Spleen (tissue), 11 donors: Measurements from ENCODE around the gene AAK1. TPM values are rescaled to one million over a fixed set of nuclear protein-coding genes. Genes with fewer than 3 reads are reported as not detected.
"Not testable (repeated sequence)": the region's sequence is repeated elsewhere in the genome, so short reads cannot be mapped to it uniquely, and the experiment has no call there.

Experiments
- DNase-seq: peaks from one replicate; pipeline ENCODE4 v3.0.0-alpha.2; 2020
- H3K27ac ChIP-seq, 8 donors: fragments of 200-600 bp; sonication (generic) in 7 of 8; 1 replicate in 4 of 8; 2 replicates in 4 of 8; pipeline versions ENCODE4 v1.5.0 to v1.8.0; 2016 to 2021; ENCODE audit warnings: inconsistent platforms in 4 of 8, mild to moderate bottlenecking in 4 of 8, moderate library complexity in 1 of 8
- H3K27me3 ChIP-seq, 7 donors: fragments of 200-600 bp; sonication (generic) in 6 of 7; replicated peaks in 1 of 7; 1 replicate in 4 of 7; 2 replicates in 3 of 7; pipeline versions ENCODE4 v1.5.0 to v1.8.0; 2016 to 2021; ENCODE audit warnings: inconsistent platforms in 3 of 7, mild to moderate bottlenecking in 1 of 7
- H3K36me3 ChIP-seq, 6 donors: fragments of 200-600 bp; sonication (generic) in 5 of 6; 1 replicate in 4 of 6; 2 replicates in 2 of 6; pipeline versions ENCODE4 v1.5.0 to v1.8.0; 2016 to 2021; ENCODE audit warnings: inconsistent platforms in 2 of 6
- H3K4me1 ChIP-seq, 6 donors: fragments of 200-600 bp; sonication (generic) in 5 of 6; 1 replicate in 3 of 6; 2 replicates in 3 of 6; pipeline versions ENCODE4 v1.5.0 to v1.8.0; 2016 to 2021; ENCODE audit warnings: inconsistent platforms in 3 of 6
- H3K4me3 ChIP-seq, 8 donors: fragments of 200-600 bp; sonication (generic) in 7 of 8; 1 replicate in 4 of 8; 2 replicates in 4 of 8; pipeline versions ENCODE4 v1.5.0 to v1.8.0; 2016 to 2021; ENCODE audit warnings: inconsistent platforms in 4 of 8, mild to moderate bottlenecking in 4 of 8, moderate library complexity in 2 of 8
- H3K9me3 ChIP-seq, 8 donors: fragments of 200-600 bp; sonication (generic) in 7 of 8; 1 replicate in 4 of 8; 2 replicates in 4 of 8; pipeline versions ENCODE4 v1.5.0 to v1.8.0; 2016 to 2021; ENCODE audit warnings: inconsistent platforms in 4 of 8
- CTCF ChIP-seq, 11 experiments: fragments of 200-600 bp in 7 of 11; fragments of 450-650 bp in 4 of 11; sonication (generic) in 4 of 11; IDR thresholded peaks in 8 of 11; conservative IDR thresholded peaks in 3 of 11; 1 replicate in 7 of 11; 2 replicates in 4 of 11; pipeline versions ENCODE4 v1.4.0 to v1.8.0; 2016 to 2021; ENCODE audit warnings: antibody characterized with exemption in 11 of 11, inconsistent platforms in 4 of 11, mild to moderate bottlenecking in 1 of 11
- POLR2A ChIP-seq, 3 donors: fragments of 450-650 bp; IDR thresholded peaks; one replicate each; pipeline ENCODE4 v1.5.1; 2017; ENCODE audit warnings: antibody characterized with exemption in 3 of 3, mild to moderate bottlenecking in 1 of 3
- POLR2AphosphoS5 ChIP-seq, 3 donors: sonication (generic); formaldehyde crosslinking; IDR thresholded peaks; one replicate each; pipeline ENCODE4 v1.5.1; 2017; ENCODE audit warnings: antibody characterized with exemption in 3 of 3
- WGBS, 5 donors: extraction: QIAGEN DNeasy Blood & Tissue Kit in 3 of 5; methylation state at CpG; one replicate each; pipeline versions ENCODE4 v1.1.5 to v1.1.7; 2013 to 2018; 5-methylcytosine and 5-hydroxymethylcytosine counted together
- intact Hi-C: fragments of 100-400 bp; cut with DNase I; formaldehyde crosslinking; loops from one replicate; pipeline ENCODE4 v1.15.0; 2023; ENCODE audit warnings: low total_unique reads
- polyA plus RNA-seq, 3 donors: library from polyadenylated mRNA; stranded (reverse); fragments of 200-250 nt; gene quantifications; one replicate each; pipeline ENCODE4 v1.2.1, GENCODE V29; 2013
- total RNA-seq, 7 donors: library from RNA; depleted of rRNA in 3 of 7; stranded (reverse); fragments of >200 nt in 3 of 7; fragmentation: NEBNext Ultra II Directional in 4 of 7; extraction: Animal tissue kit (Norgen Biotek cat#: 25700) in 4 of 7; gene quantifications; one replicate each; pipeline versions ENCODE4 v1.1.0 to v1.2.1, GENCODE V29; 2016 to 2021
- donor health status: healthy with polysubstance abuse.
- donor health status: DM: no; HTN: no; CAD: no; lungs with moderate emphysema.
- donor health status: DM: no; HTN: no; CAD: no.
- donor health status: Bipolar disorder and iron deficiency.
- donor health status: healthy.
- donor health status: DM: no; HTN: no; CAD: no.
- donor health status: DM: yes; HTN: yes; CAD: no.

Gene AAK1
- total and polyA plus RNA-seq, 10 donors, result 8.3 to 95.1 (median 69.1) TPM

- TF ChIP-seq CTCF (IDR thresholded peaks at IDR 0.05 in 8 of 11, conservative IDR thresholded peaks at IDR 0.05 in 3 of 11), result no peak
- no peak for TF ChIP-seq POLR2A (IDR thresholded peaks at IDR 0.05)
- TF ChIP-seq POLR2AphosphoS5 (IDR thresholded peaks at IDR 0.05), result no peak
- WGBS, 5 donors, result 89 to 100% (median 93%) methylated on average over 2 of the region's 2 CpGs
- Histone ChIP-seq H3K4me1 (peaks cover 3 to 90% (median 41%) of the 10 kb centered on the region in 6 donors), H3K36me3 (no peaks in the 10 kb centered on the region), H3K27me3 (no peaks in the 10 kb centered on the region), H3K27ac (no peak overlapping the region), H3K9me3 (no peaks in the 10 kb centered on the region), H3K4me3 (no peak overlapping the region)
- intact Hi-C loops, result no loop called here
- DNase-seq, result no peak
Observed at GRCh38 chr2:69578198-69578540, 65.4 kb downstream of the AAK1 start.

- no peaks in the 10 kb centered on the region for H3K9me3 ChIP-seq
Observed at GRCh38 chr2:69577467-69578197, 65.9 kb downstream of the AAK1 start.

DNA sequence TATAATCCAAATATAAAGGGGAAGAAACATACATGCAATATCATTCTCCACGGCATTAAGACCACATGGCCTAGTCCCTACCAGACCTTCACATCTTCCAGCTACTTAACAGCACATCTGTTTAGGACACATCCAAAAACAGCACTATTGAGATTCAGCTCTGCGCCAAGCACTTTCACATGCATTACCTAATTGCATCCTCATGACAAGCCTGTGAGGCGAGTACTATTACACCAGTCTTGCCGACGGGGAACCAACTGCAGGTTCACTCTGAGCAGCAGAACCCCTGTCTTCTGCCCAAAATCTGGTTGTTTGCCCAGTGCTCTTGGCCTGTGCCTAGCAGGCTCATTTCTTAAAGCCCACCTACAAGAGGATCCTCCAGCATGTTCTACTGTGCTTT lies 66.7 kb downstream of the AAK1 start:
- Histone ChIP-seq H3K36me3 (no peaks in the 10 kb centered on the region), H3K4me1 (peaks cover 3 to 90% (median 29%) of the 10 kb centered on the region in 6 donors), H3K27ac (no peak overlapping the region), H3K4me3 (no peak overlapping the region), H3K27me3 (no peaks in the 10 kb centered on the region), H3K9me3 (no peaks in the 10 kb centered on the region)
- TF ChIP-seq POLR2A (IDR thresholded peaks at IDR 0.05) (no peak), POLR2AphosphoS5 (IDR thresholded peaks at IDR 0.05) (no peak), CTCF (IDR thresholded peaks at IDR 0.05 in 8 of 11, conservative IDR thresholded peaks at IDR 0.05 in 3 of 11) (no peak)
- WGBS, 5 donors, result 49 to 93% (median 71%) methylated on average over 5 of the region's 5 CpGs
- DNase-seq, result no peak
- intact Hi-C loops, result no loop called here

More at GRCh38 chr2:69577467-69578197, 65.9 kb downstream of the AAK1 start:
- H3K27ac ChIP-seq, result peak overlapping the region in 1 of 8 donors; percentile 17
- TF ChIP-seq POLR2AphosphoS5 (IDR thresholded peaks at IDR 0.05) (no peak), CTCF (IDR thresholded peaks at IDR 0.05 in 8 of 11, conservative IDR thresholded peaks at IDR 0.05 in 3 of 11) (no peak), POLR2A (IDR thresholded peaks at IDR 0.05) (no peak)
- no peak for DNase-seq
- intact Hi-C loops, result no loop called here
- H3K36me3 ChIP-seq, result no peaks in the 10 kb centered on the region
- peaks cover 3 to 90% (median 36%) of the 10 kb centered on the region in 6 donors for H3K4me1 ChIP-seq
- WGBS, 5 donors, result 64 to 78% (median 72%) methylated on average over 5 of the region's 5 CpGs
- no peak overlapping the region for H3K4me3 ChIP-seq
- no peaks in the 10 kb centered on the region for H3K27me3 ChIP-seq

GRCh38 chr2:69575926-69576325 lies 67.6 kb downstream of the AAK1 start:
- Histone ChIP-seq H3K27ac (no peak overlapping the region), H3K27me3 (no peaks in the 10 kb centered on the region), H3K4me3 (no peak overlapping the region), H3K4me1 (peaks cover 3 to 90% (median 24%) of the 10 kb centered on the region in 6 donors), H3K9me3 (no peaks in the 10 kb centered on the region), H3K36me3 (no peaks in the 10 kb centered on the region)
- intact Hi-C loops, result no loop called here
- WGBS, 5 donors, result 67 to 90% (median 78%) methylated on average over 1 of the region's 1 CpG
- TF ChIP-seq POLR2AphosphoS5 (IDR thresholded peaks at IDR 0.05) (no peak), CTCF (IDR thresholded peaks at IDR 0.05 in 8 of 11, conservative IDR thresholded peaks at IDR 0.05 in 3 of 11) (no peak), POLR2A (IDR thresholded peaks at IDR 0.05) (no peak)
- DNase-seq, result no peak

DNA sequence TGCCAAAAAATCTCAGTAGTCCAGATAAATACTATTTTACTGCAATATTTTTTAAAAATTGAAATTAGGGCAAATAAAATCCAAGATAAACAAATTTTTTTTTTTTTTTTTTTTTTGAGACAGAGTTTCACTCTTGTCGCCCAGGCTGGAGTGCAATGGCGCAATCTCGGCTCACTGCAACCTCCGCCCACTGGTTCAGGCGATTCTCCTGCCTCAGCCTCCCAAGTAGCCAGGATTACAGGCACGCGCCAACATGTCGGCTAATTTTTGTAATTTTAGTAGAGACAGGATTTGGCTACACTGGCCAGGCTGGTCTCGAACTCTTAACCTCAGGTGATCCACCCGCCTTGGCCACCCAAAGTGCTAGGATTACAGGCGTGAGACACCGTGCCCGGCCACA lies 68.2 kb downstream of the AAK1 start:
- H3K9me3 ChIP-seq, H3K36me3 ChIP-seq, intact Hi-C loops, H3K27ac ChIP-seq, DNase-seq, H3K4me3 ChIP-seq, H3K27me3 ChIP-seq: not testable (repeated sequence)
- peaks cover 3 to 90% (median 21%) of the 10 kb centered on the region in 6 donors for H3K4me1 ChIP-seq
- 88 to 98% (median 93%) methylated on average over 13 of the region's 13 CpGs for WGBS, 5 donors
